Liver (tissue), 9 donors: ENCODE data around the gene AP1S3. TPM values are rescaled to one million over a fixed set of nuclear protein-coding genes. Genes with fewer than 3 reads are reported as not detected.

Source experiments
- DNase-seq: peaks from one replicate; pipeline ENCODE4 v3.0.0-alpha.2; 2017; ENCODE audit warnings: low spot score
- H3K27ac ChIP-seq, 2 donors: one replicate each; pipeline ENCODE4 v1.7.0; 2013; ENCODE audit warnings: inconsistent platforms in 2 of 2, low read length in 2 of 2, control low read depth in 1 of 2, low read depth in 1 of 2, mild to moderate bottlenecking in 1 of 2
- H3K27me3 ChIP-seq, 4 donors: one replicate each; pipeline versions ENCODE4 v1.6.1 to v1.7.0; 2013; ENCODE audit warnings: low read length in 3 of 4, inconsistent platforms in 1 of 4, mild to moderate bottlenecking in 1 of 4, moderate library complexity in 1 of 4; ENCODE audit not compliant: control insufficient read depth in 4 of 4, insufficient read depth in 4 of 4
- H3K36me3 ChIP-seq, 4 donors: one replicate each; pipeline versions ENCODE4 v1.6.1 to v1.7.0; 2013; ENCODE audit warnings: low read length in 3 of 4, mild to moderate bottlenecking in 3 of 4, low read depth in 1 of 4, moderate library complexity in 1 of 4; ENCODE audit not compliant: control insufficient read depth in 4 of 4, insufficient read depth in 3 of 4
- H3K4me1 ChIP-seq, 4 donors: one replicate each; pipeline versions ENCODE4 v1.6.1 to v1.7.0; 2013; ENCODE audit warnings: low read length in 3 of 4, mild to moderate bottlenecking in 3 of 4, moderate library complexity in 1 of 4; ENCODE audit not compliant: control insufficient read depth in 4 of 4, insufficient read depth in 4 of 4
- H3K4me3 ChIP-seq, 3 donors: one replicate each; pipeline versions ENCODE4 v1.6.1 to v1.7.0; 2013; ENCODE audit warnings: low read length in 3 of 3, control low read depth in 1 of 3, low read depth in 1 of 3, mild to moderate bottlenecking in 1 of 3
- H3K9ac ChIP-seq, 2 donors: one replicate each; pipeline ENCODE4 v1.7.0; 2013; ENCODE audit warnings: low read length in 2 of 2, mild to moderate bottlenecking in 2 of 2, moderate library complexity in 2 of 2, control low read depth in 1 of 2, low read depth in 1 of 2
- H3K9me3 ChIP-seq, 4 donors: one replicate each; pipeline versions ENCODE4 v1.6.1 to v1.7.0; 2013; ENCODE audit warnings: low read length in 3 of 4; ENCODE audit not compliant: control insufficient read depth in 4 of 4
- ATF3 ChIP-seq: IDR thresholded peaks from 2 replicates; pipeline ENCODE4 v1.6.1; 2016; ENCODE audit warnings: antibody characterized with exemption
- CTCF ChIP-seq: fragments of 150-350 bp; IDR thresholded peaks from 2 replicates; pipeline ENCODE4 v1.5.1; 2017; ENCODE audit warnings: improper control_type of control experiment, low read depth, low read length; ENCODE audit not compliant: missing input control
- EGR1 ChIP-seq, 2 donors: IDR thresholded peaks; 2 replicates each; pipeline ENCODE4 v1.6.1; 2016 to 2018; ENCODE audit warnings: antibody characterized with exemption in 2 of 2, low read depth in 2 of 2
- FOXA1 ChIP-seq: IDR thresholded peaks from 2 replicates; pipeline ENCODE4 v1.6.1; 2016; ENCODE audit warnings: antibody characterized with exemption
- FOXA2 ChIP-seq: IDR thresholded peaks from 2 replicates; pipeline ENCODE4 v1.6.1; 2016; ENCODE audit warnings: antibody characterized with exemption
- GABPA ChIP-seq, 2 donors: IDR thresholded peaks in 1 of 2; conservative IDR thresholded peaks in 1 of 2; 2 replicates each; pipeline ENCODE4 v1.6.1; 2016; ENCODE audit warnings: antibody characterized with exemption in 2 of 2, mild to moderate bottlenecking in 1 of 2, moderate library complexity in 1 of 2
- HNF4A ChIP-seq, 2 donors: conservative IDR thresholded peaks; 2 replicates each; pipeline ENCODE4 v1.6.1; 2016; ENCODE audit warnings: antibody characterized with exemption in 2 of 2, mild to moderate bottlenecking in 2 of 2
- HNF4G ChIP-seq: IDR thresholded peaks from 2 replicates; pipeline ENCODE4 v1.6.1; 2016; ENCODE audit warnings: antibody characterized with exemption
- JUND ChIP-seq, 2 donors: IDR thresholded peaks; 2 replicates each; pipeline ENCODE4 v1.6.1; 2016; ENCODE audit warnings: antibody characterized with exemption in 2 of 2
- MAX ChIP-seq: IDR thresholded peaks from 2 replicates; pipeline ENCODE4 v1.6.1; 2016; ENCODE audit warnings: antibody characterized with exemption
- NR2F2 ChIP-seq: IDR thresholded peaks from 2 replicates; pipeline ENCODE4 v1.6.1; 2016; ENCODE audit warnings: antibody characterized with exemption
- RAD21 ChIP-seq, 2 donors: IDR thresholded peaks; 2 replicates each; pipeline ENCODE4 v1.6.1; 2016; ENCODE audit warnings: antibody characterized with exemption in 2 of 2, mild to moderate bottlenecking in 2 of 2
- RXRA ChIP-seq, 2 donors: IDR thresholded peaks; 2 replicates each; pipeline ENCODE4 v1.6.1; 2017 to 2018; ENCODE audit warnings: antibody characterized with exemption in 2 of 2, mild to moderate bottlenecking in 1 of 2
- SP1 ChIP-seq: IDR thresholded peaks from 2 replicates; pipeline ENCODE4 v1.6.1; 2018; ENCODE audit warnings: antibody characterized with exemption, mild to moderate bottlenecking
- TAF1 ChIP-seq: conservative IDR thresholded peaks from 2 replicates; pipeline ENCODE4 v1.6.1; 2016; ENCODE audit warnings: antibody characterized with exemption, mild to moderate bottlenecking
- YY1 ChIP-seq: IDR thresholded peaks from 2 replicates; pipeline ENCODE4 v1.6.1; 2016; ENCODE audit warnings: antibody characterized with exemption, mild to moderate bottlenecking
- WGBS: extraction: QIAGEN DNeasy Blood & Tissue Kit; methylation state at CpG from one replicate; pipeline ENCODE4 v1.1.7; 2013; 5-methylcytosine and 5-hydroxymethylcytosine counted together
- polyA plus RNA-seq, 2 donors: library from polyadenylated mRNA; stranded (reverse) in 1 of 2; unstranded in 1 of 2; fragments of 200-250 nt in 1 of 2; fragments of >200 nt in 1 of 2; fragmentation: Nextera tagmentation in 1 of 2; extraction: Ambion mirVana in 1 of 2; gene quantifications; one replicate each; pipeline versions ENCODE4 v1.2.1 to v1.2.3, GENCODE V29; 2013 to 2015
- total RNA-seq, 2 donors: library from RNA; depleted of rRNA; stranded (reverse); fragments of >200 nt; gene quantifications; one replicate each; pipeline ENCODE4 v1.2.3, GENCODE V29; 2014
- TF ChIP-seq, protein P1 (sequence below): IDR thresholded peaks from 2 replicates; pipeline ENCODE4 v1.6.1; 2016; ENCODE audit warnings: antibody characterized with exemption
- TF ChIP-seq, protein P2 (sequence below): IDR thresholded peaks from 2 replicates; pipeline ENCODE4 v1.6.1; 2016; ENCODE audit warnings: antibody characterized with exemption, mild to moderate bottlenecking
- donor health status: healthy.
- donor health status: healthy.
- donor health status: healthy.
- donor health status: healthy.
- donor health status: healthy.

The AP1S3 gene
- 1 to 10 TPM; 3.2 to 3.8 TPM for total RNA-seq
- polyA plus RNA-seq: 1 to 10 TPM; 1.1 to 1.5 TPM

- H3K27me3 ChIP-seq: no peaks in the 10 kb centered on the region
- WGBS: under 1% methylated on average over 82 of the region's 82 CpGs
- DNase-seq: peak; percentile 58
- peaks cover 2 to 8% (median 6%) of the 10 kb centered on the region in 4 donors for H3K4me1 ChIP-seq
- no peak for TF ChIP-seq HNF4A (conservative IDR thresholded peaks at IDR 0.05)
- no peak for TF ChIP-seq RAD21 (IDR thresholded peaks at IDR 0.05)
- TF ChIP-seq, protein P1, sequence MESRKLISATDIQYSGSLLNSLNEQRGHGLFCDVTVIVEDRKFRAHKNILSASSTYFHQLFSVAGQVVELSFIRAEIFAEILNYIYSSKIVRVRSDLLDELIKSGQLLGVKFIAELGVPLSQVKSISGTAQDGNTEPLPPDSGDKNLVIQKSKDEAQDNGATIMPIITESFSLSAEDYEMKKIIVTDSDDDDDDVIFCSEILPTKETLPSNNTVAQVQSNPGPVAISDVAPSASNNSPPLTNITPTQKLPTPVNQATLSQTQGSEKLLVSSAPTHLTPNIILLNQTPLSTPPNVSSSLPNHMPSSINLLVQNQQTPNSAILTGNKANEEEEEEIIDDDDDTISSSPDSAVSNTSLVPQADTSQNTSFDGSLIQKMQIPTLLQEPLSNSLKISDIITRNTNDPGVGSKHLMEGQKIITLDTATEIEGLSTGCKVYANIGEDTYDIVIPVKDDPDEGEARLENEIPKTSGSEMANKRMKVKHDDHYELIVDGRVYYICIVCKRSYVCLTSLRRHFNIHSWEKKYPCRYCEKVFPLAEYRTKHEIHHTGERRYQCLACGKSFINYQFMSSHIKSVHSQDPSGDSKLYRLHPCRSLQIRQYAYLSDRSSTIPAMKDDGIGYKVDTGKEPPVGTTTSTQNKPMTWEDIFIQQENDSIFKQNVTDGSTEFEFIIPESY: no peak
- TF ChIP-seq EGR1 (IDR thresholded peaks at IDR 0.05; ENCODE audit: low read depth in 2 of 2): no peak
- no peak for TF ChIP-seq ATF3
- TF ChIP-seq, protein P2, sequence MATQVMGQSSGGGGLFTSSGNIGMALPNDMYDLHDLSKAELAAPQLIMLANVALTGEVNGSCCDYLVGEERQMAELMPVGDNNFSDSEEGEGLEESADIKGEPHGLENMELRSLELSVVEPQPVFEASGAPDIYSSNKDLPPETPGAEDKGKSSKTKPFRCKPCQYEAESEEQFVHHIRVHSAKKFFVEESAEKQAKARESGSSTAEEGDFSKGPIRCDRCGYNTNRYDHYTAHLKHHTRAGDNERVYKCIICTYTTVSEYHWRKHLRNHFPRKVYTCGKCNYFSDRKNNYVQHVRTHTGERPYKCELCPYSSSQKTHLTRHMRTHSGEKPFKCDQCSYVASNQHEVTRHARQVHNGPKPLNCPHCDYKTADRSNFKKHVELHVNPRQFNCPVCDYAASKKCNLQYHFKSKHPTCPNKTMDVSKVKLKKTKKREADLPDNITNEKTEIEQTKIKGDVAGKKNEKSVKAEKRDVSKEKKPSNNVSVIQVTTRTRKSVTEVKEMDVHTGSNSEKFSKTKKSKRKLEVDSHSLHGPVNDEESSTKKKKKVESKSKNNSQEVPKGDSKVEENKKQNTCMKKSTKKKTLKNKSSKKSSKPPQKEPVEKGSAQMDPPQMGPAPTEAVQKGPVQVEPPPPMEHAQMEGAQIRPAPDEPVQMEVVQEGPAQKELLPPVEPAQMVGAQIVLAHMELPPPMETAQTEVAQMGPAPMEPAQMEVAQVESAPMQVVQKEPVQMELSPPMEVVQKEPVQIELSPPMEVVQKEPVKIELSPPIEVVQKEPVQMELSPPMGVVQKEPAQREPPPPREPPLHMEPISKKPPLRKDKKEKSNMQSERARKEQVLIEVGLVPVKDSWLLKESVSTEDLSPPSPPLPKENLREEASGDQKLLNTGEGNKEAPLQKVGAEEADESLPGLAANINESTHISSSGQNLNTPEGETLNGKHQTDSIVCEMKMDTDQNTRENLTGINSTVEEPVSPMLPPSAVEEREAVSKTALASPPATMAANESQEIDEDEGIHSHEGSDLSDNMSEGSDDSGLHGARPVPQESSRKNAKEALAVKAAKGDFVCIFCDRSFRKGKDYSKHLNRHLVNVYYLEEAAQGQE: no peak
- TF ChIP-seq NR2F2: no peak
- no peak for TF ChIP-seq YY1
- no peak for TF ChIP-seq SP1
- no peak for TF ChIP-seq JUND (IDR thresholded peaks at IDR 0.05)
- no peak for TF ChIP-seq FOXA1
- TF ChIP-seq CTCF: no peak
- no peak for TF ChIP-seq GABPA (IDR thresholded peaks at IDR 0.05 in 1 of 2, conservative IDR thresholded peaks at IDR 0.05 in 1 of 2)
- no peak for TF ChIP-seq FOXA2
- no peak for TF ChIP-seq TAF1
- TF ChIP-seq HNF4G: no peak
- no peak for TF ChIP-seq MAX
- TF ChIP-seq RXRA (IDR thresholded peaks at IDR 0.05): no peak
- H3K27ac ChIP-seq: peak within 1 kb of the TSS in 1 of 2 donors; percentile 35
- no peaks in the 10 kb centered on the region for H3K36me3 ChIP-seq
- no peaks in the 10 kb centered on the region for H3K9me3 ChIP-seq
- H3K4me3 ChIP-seq: peak within 1 kb of the TSS; percentile 75 to 88 (median 84)
- H3K9ac ChIP-seq: peak within 1 kb of the TSS in 1 of 2 donors; percentile 28
Observed at GRCh38 chr2:223837287-223838061, at the start of gene AP1S3. Gene AP1S3 (minus strand): TSS chr2:223837582. CDS start chr2:223837450, 132 bp downstream.
